ENCODE results near the gene TRIM38.

Gene TRIM38

DNA sequence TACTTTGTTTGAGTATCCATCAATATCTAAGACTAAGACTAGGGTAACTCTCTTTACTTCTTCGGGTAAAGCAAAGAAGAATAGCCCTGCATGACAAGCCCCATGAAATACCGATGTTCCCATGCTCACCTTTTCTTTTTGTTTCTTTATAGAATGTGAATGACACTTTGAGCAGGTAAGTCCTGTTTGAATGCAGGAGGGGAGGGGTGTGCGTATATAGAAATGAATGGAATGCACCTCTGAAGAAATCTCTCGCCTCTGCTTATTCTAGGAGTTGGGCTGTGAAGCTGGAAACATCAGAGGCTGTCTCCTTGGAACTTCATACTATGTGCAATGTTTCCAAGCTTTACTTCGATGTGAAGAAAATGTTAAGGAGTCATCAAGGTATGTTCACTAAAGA lies 10.3 kb downstream of the TRIM38 start:
- Histone ChIP-seq H3K36me3 (ENCODE audit: insufficient read depth, low read length) (peaks cover 94% of the 10 kb centered on the region), H3K4me1 (ENCODE audit: insufficient read depth, low read length, severe bottlenecking) (no peaks in the 10 kb centered on the region), H3K79me2 (ENCODE audit: insufficient read depth, low read length) (no peaks in the 10 kb centered on the region), H3F3A (ENCODE audit: insufficient read depth, low read length) (no peaks in the 10 kb centered on the region), H2AFZ (ENCODE audit: low read length) (no peak overlapping the region), H3K4me2 (ENCODE audit: low read length) (no peak overlapping the region), H3K9ac (ENCODE audit: low read length) (no peak overlapping the region), H4K20me1 (ENCODE audit: insufficient read depth, low read length) (no peaks in the 10 kb centered on the region), H3K9me3 (ENCODE audit: low read length) (no peaks in the 10 kb centered on the region), H3K4me3 (ENCODE audit: low read depth, low read length, poor library complexity, severe bottlenecking) (no peak overlapping the region), H3K27me3 (ENCODE audit: insufficient read depth, low read length) (no peaks in the 10 kb centered on the region), H3K27ac (ENCODE audit: low read depth, low read length, poor library complexity, severe bottlenecking) (no peak overlapping the region), H3K9me2 (ENCODE audit: low read depth, low read length) (no peaks in the 10 kb centered on the region)
- no peak for TF ChIP-seq EZH2 (IDR thresholded peaks at IDR 0.05; ENCODE audit: borderline replicate concordance, low read length)
- TF ChIP-seq, protein P1, sequence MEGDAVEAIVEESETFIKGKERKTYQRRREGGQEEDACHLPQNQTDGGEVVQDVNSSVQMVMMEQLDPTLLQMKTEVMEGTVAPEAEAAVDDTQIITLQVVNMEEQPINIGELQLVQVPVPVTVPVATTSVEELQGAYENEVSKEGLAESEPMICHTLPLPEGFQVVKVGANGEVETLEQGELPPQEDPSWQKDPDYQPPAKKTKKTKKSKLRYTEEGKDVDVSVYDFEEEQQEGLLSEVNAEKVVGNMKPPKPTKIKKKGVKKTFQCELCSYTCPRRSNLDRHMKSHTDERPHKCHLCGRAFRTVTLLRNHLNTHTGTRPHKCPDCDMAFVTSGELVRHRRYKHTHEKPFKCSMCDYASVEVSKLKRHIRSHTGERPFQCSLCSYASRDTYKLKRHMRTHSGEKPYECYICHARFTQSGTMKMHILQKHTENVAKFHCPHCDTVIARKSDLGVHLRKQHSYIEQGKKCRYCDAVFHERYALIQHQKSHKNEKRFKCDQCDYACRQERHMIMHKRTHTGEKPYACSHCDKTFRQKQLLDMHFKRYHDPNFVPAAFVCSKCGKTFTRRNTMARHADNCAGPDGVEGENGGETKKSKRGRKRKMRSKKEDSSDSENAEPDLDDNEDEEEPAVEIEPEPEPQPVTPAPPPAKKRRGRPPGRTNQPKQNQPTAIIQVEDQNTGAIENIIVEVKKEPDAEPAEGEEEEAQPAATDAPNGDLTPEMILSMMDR (IDR thresholded peaks at IDR 0.05; ENCODE audit: low read length): no peak

GRCh38 chr6:25973923-25974555 lies 11.4 kb downstream of the TRIM38 start:
- Histone ChIP-seq H4K20me1 (ENCODE audit: insufficient read depth, low read length) (no peaks in the 10 kb centered on the region), H3K36me3 (ENCODE audit: insufficient read depth, low read length) (peaks cover 88% of the 10 kb centered on the region)
- no peak for TF ChIP-seq EZH2 (IDR thresholded peaks at IDR 0.05; ENCODE audit: borderline replicate concordance, low read length)
- TF ChIP-seq, protein P1 (IDR thresholded peaks at IDR 0.05; ENCODE audit: low read length): no peak

DNA sequence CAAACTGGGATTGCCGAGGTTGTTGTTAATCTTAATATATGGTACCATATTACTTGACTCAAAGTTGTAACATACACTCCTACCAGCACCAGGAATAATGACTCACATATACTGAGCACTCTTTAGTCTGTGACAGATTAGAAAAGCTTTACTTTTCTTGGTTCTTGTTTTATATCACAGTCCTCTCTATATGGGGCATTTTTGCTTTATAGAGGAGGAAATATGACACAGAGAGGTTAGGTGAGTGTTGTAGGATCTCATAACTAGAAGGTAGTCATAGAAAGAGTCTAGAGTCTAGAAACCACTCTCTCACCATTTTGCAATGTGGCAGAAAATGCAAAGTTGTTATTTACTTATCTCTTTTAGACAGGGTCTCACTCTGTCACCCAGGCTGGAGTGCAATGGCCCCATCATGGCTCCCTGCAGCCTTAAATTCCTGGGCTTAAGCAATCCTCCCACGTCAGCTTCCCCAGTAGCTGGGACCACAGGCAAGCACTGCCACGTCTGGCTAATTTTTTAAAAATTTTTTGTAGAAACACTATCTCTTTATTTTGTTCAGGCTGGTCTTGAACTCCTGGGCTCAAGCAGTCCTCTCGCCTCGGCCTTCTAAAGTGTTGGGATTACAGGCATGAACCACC lies 13.4 kb downstream of the TRIM38 start:
- H3K9me2 ChIP-seq (ENCODE audit: low read depth, low read length): no peaks in the 10 kb centered on the region
- H2AFZ ChIP-seq (ENCODE audit: low read length): no peak overlapping the region
- no peaks in the 10 kb centered on the region for H3K4me1 ChIP-seq (ENCODE audit: insufficient read depth, low read length, severe bottlenecking)
- H3K9ac ChIP-seq (ENCODE audit: low read length): no peak overlapping the region
- H3F3A ChIP-seq (ENCODE audit: insufficient read depth, low read length): no peaks in the 10 kb centered on the region
- H3K79me2 ChIP-seq (ENCODE audit: insufficient read depth, low read length): no peaks in the 10 kb centered on the region
- H3K4me2 ChIP-seq (ENCODE audit: low read length): no peak overlapping the region
- H3K4me3 ChIP-seq (ENCODE audit: low read depth, low read length, poor library complexity, severe bottlenecking): no peak overlapping the region
- peaks cover 82% of the 10 kb centered on the region for H3K36me3 ChIP-seq (ENCODE audit: insufficient read depth, low read length)
- TF ChIP-seq EZH2 (IDR thresholded peaks at IDR 0.05; ENCODE audit: borderline replicate concordance, low read length): no peak
- TF ChIP-seq, protein P1 (IDR thresholded peaks at IDR 0.05; ENCODE audit: low read length): no peak
- H3K27ac ChIP-seq (ENCODE audit: low read depth, low read length, poor library complexity, severe bottlenecking): no peak overlapping the region
- H3K27me3 ChIP-seq (ENCODE audit: insufficient read depth, low read length): no peaks in the 10 kb centered on the region
- H4K20me1 ChIP-seq (ENCODE audit: insufficient read depth, low read length): no peaks in the 10 kb centered on the region
- H3K9me3 ChIP-seq (ENCODE audit: low read length): no peaks in the 10 kb centered on the region

More at GRCh38 chr6:25973923-25974555, 11.4 kb downstream of the TRIM38 start:
- Histone ChIP-seq H3K79me2 (ENCODE audit: insufficient read depth, low read length) (no peaks in the 10 kb centered on the region), H3K9me3 (ENCODE audit: low read length) (no peaks in the 10 kb centered on the region), H3F3A (ENCODE audit: insufficient read depth, low read length) (no peaks in the 10 kb centered on the region), H3K9ac (ENCODE audit: low read length) (no peak overlapping the region), H2AFZ (ENCODE audit: low read length) (no peak overlapping the region), H3K4me2 (ENCODE audit: low read length) (no peak overlapping the region), H3K27me3 (ENCODE audit: insufficient read depth, low read length) (no peaks in the 10 kb centered on the region), H3K4me3 (ENCODE audit: low read depth, low read length, poor library complexity, severe bottlenecking) (no peak overlapping the region), H3K27ac (ENCODE audit: low read depth, low read length, poor library complexity, severe bottlenecking) (no peak overlapping the region), H3K4me1 (ENCODE audit: insufficient read depth, low read length, severe bottlenecking) (no peaks in the 10 kb centered on the region), H3K9me2 (ENCODE audit: low read depth, low read length) (no peaks in the 10 kb centered on the region)
